NOMO-1 treated with DMSO at 0.1 percent for 48 hours (cell line): ENCODE measurements around the gene HNRNPUL2.

Experiments used
- DNase-seq: peaks from one replicate; lab custom pipeline; 2025; ENCODE audit not compliant: unreplicated experiment; lab: John Stamatoyannopoulos, UW

The HNRNPUL2 gene

GRCh38 chr11:62727872-62728170, 564 bp upstream of the HNRNPUL2 start:
- peak; percentile 97 for DNase-seq

DNA sequence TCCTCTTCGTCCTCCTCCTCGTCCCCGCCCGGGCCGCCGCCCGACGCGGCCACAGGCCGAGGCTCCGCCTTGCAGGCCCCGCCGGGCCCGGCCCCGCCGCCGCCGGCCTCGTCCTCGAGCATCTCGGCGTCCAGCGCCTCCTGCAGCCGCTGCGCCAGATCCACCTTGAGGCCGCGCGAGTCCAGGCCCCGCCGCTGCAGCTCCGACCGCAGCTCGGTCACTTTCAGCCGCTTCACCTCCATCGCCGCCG, 417 bp downstream of the HNRNPUL2 start:
- no peak for DNase-seq

DNA sequence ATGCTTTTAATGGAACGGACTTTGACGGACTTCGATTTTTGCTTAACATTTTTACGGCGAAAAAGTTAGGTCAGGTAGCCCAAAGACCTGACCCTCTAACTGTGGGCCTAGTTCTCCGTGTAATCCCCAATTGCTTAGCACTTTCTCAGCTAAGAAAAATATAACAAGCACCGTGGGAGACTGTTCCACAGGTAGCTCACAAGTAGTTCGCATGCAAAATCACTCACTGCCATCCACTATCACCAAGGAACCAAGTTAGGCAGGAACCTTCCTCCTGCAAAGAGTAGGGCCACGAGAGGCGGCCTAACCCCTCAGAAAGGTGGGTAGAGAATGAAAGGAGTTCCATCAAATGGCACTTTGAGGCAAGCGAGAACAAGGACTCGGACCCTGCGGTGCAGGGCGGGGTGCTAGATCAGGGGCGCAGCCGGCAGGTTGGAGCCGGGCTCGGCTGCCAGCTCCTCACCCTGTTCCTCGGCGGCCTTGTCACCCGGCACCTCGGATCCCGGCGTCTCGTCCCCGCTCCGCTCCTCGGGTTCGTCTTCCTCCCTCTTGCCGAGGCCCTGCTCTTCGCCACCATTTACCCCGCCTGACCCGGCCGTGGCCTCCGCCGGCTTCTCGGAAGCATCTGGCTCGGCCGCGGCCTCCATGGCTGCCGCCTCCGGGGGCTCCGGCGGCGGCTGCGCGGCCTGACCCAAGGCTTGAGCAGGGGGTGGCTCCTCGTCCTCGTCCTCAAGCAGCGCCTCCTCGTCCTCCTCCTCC, 922 bp downstream of the HNRNPUL2 start:
- DNase-seq: no peak

DNA sequence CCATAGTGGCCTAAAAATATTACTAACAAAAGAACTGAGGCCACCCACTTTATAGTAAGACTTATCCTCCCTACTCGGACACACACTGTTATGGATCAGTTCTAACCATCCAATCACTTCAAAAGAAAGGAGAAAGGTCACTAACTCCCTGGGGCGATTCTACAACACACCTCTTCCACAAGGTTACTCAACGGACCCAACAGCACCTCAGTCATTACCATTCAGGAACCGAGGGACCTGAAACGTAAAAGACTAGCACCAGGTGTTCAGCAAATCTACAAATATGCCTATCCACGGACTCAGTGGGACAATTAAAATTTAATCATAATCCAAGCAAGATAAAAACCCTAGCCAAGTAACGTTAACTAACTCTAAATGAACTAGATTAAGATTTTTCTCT, 1.6 kb downstream of the HNRNPUL2 start:
- no peak for DNase-seq

GRCh38 chr11:62724171-62724570, 3.1 kb downstream of the HNRNPUL2 start:
- DNase-seq: no peak

DNA sequence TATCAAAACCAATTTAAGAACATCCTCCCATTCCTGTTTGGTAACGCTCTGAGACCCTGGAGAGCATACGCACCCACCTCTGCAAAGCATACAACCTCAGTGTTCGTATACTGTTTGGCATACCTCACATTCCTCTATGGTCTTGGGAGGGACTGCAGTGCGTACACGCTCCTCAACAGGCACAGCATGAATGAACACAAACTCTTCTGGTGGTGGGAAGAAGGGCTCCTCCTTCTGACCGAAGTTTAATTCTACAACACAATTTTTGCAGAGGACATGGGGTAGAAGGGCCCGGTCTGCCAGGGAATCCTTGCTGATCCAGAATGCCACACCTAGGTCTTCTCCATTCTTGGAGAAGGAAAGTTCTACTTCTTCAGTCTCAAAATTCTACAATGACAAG, 5.3 kb downstream of the HNRNPUL2 start:
- DNase-seq: no peak

GRCh38 chr11:62719302-62719978, 7.8 kb downstream of the HNRNPUL2 start:
- no peak for DNase-seq

- DNase-seq: no peak
Observed at GRCh38 chr11:62716816-62717215, 10.4 kb downstream of the HNRNPUL2 start.

GRCh38 chr11:62716206-62716605, 11.1 kb downstream of the HNRNPUL2 start:
- DNase-seq: no peak

GRCh38 chr11:62715150-62716130, 11.8 kb downstream of the HNRNPUL2 start:
- no peak for DNase-seq

GRCh38 chr11:62713343-62713742, 13.9 kb downstream of the HNRNPUL2 start:
- no peak for DNase-seq

GRCh38 chr11:62712861-62713260, 14.4 kb downstream of the HNRNPUL2 start:
- DNase-seq: no peak

- DNase-seq: no peak
Observed at GRCh38 chr11:62712276-62712812, 14.9 kb downstream of the HNRNPUL2 start.

DNA sequence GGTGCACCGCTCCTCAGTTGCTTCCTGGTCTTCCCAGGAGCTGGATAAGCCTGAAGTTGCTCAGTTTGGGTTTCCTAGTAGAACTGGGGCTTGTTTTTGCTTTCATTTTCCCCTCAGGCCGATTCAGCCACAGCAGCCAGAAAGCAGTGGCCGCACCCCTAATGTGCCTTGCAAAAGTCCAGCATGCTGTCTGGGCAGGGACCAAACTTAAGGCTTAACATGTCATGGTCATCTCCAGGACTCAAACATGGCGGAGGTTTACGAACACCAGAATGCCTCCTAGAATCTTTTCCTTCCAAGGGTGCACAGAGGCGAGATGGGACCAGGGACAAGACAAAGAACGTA, 17.3 kb downstream of the HNRNPUL2 start:
- DNase-seq: no peak

DNA sequence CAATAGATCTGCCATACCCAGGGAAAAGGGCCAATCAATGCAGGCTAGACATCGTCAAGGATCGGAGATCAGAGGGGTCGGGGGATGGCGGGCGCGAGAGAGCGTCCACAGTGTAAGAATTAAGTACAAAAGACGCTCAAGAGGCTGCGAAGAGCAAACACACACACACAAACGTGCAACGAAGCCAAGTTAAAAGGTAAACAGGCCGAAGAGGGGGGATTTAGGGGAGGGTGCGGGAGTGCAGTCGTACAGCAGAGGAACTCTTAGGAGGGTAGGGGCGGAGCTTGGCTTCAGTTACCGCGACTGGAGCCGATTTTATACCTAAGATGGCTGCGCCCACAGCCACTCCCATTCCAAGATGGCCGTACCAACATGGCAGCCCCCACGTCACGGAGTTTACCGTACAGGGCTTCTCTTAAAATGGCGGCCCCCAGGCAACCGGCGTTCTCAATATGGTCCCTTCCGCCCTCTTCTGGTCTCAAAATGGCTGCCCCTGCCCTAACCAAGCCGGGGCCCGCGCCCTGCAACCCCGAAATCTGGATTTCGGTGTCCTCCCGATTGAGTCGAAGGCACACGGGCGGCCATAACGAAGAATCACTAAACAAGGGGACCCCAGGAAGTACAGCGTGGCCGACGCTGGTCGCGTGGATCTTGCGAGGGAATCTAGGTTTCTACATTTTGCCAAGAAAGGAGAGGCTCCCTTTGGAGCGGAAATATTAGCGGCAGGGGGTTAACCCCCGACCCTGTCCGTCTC, 17.8 kb downstream of the HNRNPUL2 start:
- peak; percentile 99 for DNase-seq

GRCh38 chr11:62708793-62709192, 18.5 kb downstream of the HNRNPUL2 start:
- no peak for DNase-seq

- DNase-seq: no peak
Observed at GRCh38 chr11:62708392-62708791, 18.9 kb downstream of the HNRNPUL2 start.

DNA sequence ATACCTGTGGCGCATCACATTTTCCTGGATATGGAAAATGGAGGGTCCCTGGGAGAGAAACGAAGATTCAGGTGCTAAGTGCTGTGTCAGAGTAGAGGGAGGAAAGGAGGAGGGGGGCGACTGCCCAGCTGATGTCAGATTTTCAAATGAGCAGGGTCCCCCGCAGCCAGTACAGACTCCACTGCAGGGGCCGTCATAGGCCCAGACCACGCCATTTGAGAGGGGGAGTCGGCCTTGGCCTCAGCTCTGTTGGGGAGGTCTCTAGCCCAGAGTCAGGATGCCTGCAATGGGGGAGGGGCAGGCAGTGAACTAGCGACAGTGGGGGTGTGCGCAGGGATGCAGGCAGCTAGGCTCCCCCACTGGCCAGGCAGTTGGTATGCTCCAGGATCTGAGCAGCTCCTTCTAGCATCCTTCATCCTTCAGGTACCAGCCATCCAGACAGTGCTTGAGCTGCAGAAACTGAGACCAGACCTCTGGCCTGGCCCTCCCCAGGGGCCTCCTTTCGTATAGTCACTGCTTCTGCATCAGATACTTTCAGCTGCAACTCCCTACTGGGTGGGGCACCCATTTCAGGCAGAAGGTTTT, 19.9 kb downstream of the HNRNPUL2 start, which contains the start of the genes BSCL2 and GNG3:
TSS of gene BSCL2 (minus strand) at position 148 of the 585 bp plus-strand sequence. CDS start 229 bp downstream, outside the sequence.
TSS of gene GNG3 (plus strand) at position 400 of the 585 bp plus-strand sequence. CDS start 620 bp downstream, outside the sequence.
- DNase-seq: no peak

GRCh38 chr11:62706850-62707247, 20.4 kb downstream of the HNRNPUL2 start:
- DNase-seq: no peak
